GM19324 (cell line): ENCODE data around the gene KREMEN1.

Source experiments
- ATAC-seq: cut with Tn5 transposase; IDR thresholded peaks from one replicate; pipeline ENCODE4 v1.9.1; 2021; ENCODE audit warnings: mild to moderate bottlenecking, moderate library complexity; ENCODE audit not compliant: unreplicated experiment, low FRiP score

Gene KREMEN1

DNA sequence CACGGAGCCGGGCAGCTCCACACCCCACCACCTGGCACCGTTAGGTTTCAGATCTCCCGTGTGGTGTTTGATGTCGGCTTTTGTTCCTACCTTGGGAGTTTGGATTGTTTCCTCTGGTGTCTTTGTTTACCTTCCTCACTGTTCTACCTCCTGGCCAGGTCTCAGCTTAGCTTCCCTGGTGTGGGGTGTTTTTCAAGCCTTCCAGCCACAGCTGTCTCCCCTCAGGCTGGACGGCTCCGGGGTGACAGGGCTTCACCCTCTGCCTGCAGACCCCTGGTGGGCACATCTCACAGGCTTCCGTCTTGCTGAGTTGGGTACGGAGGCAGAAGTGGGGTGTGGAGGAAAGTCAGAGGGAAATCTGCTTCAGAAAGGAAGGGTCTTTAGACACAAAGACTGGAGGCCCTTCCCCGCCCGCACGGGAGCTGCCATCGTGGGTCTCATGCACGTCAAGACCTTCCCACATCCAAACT, 73.3 kb downstream of the KREMEN1 start:
- ATAC-seq, result no peak

- ATAC-seq, result no peak
Measured at GRCh38 chr22:29146771-29147170, 73.9 kb downstream of the KREMEN1 start.

DNA sequence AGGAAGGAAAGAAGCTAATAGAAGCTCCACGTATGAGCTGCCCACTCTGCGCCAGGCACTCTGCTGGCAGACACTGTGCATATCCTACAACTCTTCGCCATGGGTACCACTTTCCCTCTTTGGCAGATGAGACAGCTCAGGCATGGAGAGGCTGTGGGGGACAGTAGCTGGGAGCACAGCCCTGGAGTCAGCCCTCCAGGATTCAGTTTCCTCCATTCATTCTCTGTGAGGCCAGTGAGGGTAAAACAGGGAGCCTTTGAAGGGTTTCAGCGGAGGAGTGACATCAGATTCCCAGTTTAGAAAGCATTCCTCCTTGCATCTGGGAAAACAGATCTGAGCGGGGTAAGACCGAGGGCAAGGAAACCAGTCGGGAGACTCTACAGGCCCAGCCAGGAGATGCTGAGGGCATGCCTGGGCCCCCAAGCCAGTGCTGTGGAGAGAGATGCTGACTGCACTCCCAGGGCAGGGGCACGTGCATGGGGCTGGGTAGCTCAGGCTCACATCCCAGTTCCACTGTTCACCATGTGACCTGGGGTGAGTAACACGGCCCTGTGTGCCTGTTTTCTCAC, 74.6 kb downstream of the KREMEN1 start:
- no peak for ATAC-seq

GRCh38 chr22:29148036-29148435, 75.2 kb downstream of the KREMEN1 start:
- ATAC-seq, result no peak

DNA sequence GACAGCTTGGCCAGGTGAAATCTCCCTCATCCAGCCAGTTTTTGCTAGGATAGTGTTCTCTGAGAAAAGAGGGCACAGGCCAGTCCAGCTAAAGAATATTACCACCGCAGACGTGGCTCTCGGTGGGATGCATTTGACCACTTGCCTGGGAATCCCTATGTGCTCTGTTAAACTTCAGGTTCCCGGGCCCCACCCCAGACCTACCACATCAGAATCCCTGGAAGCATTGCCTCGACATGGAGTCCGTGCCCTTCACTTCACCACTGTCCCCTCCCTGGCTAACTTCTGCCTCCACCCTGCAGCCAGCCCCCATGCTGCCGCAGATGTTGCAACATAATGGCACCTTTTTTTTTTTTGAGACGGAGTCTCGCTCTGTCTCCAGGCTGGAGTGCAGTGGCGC, 76.0 kb downstream of the KREMEN1 start:
- no peak for ATAC-seq

- no peak for ATAC-seq
Measured at GRCh38 chr22:29149841-29150555, 77.2 kb downstream of the KREMEN1 start.

DNA sequence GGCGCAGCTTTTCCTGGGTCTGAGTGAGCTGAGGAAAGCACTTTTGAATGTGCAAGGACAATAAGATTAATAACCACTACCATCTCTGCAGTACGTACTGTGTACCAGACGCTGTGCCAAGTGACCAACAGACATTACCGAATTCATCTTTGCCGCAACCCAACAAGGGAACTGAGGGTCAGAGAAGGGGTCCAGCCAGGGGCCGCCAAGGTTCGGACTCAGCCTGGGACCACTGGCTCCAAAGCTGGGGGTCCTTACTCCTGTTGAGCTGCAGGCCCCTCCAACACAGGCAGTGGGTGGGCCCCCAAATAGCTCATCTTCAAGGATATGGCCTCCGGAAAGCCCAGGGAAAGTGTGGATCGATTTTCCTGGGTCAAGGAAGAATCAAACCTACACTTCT, 77.9 kb downstream of the KREMEN1 start:
- ATAC-seq, result no peak

DNA sequence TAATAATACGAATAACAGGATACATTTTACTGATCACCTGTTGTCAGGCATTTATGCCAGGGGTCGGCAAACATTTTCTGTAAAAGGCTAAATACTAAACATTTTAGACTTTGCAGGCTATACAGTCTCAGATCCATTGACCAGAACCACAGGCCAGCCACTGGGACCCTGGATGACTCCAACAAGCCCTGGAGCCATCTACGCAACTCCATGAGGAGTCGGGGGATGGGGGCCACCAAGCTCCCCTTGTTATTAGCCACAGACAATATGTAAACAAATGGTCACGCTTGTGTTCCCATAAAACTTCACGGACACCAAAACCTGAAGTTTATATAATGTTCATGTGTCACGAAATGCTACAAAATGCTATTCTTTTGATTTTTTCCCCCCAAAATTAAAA, 78.5 kb downstream of the KREMEN1 start:
- ATAC-seq, result no peak

- ATAC-seq, result no peak
Measured at GRCh38 chr22:29152045-29152953, 79.5 kb downstream of the KREMEN1 start.

DNA sequence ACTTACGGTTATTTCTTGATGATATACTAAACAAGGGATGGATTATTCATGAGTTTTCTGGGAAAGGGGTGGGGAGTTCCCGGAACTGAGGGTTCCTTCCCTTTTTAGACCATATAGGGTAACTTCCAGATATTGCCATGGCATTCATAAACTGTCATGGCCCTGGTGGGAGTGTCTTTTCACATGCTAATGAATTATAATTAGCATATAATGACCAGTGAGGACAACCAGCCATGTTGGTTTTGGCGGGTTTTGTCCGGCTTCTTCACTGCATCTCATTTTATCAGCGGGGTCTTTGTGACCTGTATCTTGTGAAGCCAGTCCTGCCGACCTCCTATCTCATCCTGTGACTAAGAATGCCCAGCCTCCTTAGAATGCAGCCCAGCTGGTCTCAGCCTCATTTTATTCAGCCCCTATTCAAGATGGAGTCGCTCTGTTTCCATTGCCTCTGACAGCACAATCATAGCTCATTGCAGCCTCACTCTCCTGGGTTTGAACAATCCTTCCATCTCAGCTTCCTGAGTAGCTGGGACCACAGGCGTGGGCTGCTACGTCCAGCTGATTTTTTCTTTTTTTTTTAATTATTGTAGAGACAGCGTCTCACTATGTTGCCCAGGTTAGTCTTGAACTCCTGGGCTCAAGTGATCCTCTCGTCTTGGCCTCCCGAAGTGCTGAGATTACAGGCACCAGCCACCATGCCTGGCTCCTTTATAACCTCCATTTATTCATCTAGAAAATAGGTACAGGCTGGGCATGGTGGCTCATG, 80.3 kb downstream of the KREMEN1 start:
- ATAC-seq, result no peak

GRCh38 chr22:29154364-29155048, 81.7 kb downstream of the KREMEN1 start:
- ATAC-seq, result no peak

- no peak for ATAC-seq
Measured at GRCh38 chr22:29155966-29156365, 83.1 kb downstream of the KREMEN1 start.

- ATAC-seq, result no peak
Measured at GRCh38 chr22:29156507-29156906, 83.7 kb downstream of the KREMEN1 start.

GRCh38 chr22:29157759-29158535, 85.1 kb downstream of the KREMEN1 start:
- no peak for ATAC-seq

DNA sequence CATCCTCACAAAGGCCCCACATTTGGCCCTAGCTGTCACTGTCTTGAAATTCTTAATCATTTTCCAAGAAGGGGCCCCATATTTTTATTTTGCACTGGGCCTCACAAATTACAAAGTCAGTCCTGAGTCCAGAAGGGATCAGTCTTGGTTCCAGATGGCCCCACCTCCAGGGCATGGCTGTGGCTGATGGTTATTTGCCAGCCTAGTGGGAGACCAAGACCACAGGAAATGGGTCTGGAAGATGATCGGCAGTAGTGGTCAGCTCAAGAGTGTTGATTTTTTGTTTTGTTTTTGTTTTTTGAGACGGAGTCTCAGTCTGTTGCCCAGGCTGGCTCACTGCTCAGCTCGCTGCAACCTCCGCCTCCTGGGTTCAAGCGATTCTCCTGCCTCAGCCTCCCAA, 85.7 kb downstream of the KREMEN1 start:
- no peak for ATAC-seq

DNA sequence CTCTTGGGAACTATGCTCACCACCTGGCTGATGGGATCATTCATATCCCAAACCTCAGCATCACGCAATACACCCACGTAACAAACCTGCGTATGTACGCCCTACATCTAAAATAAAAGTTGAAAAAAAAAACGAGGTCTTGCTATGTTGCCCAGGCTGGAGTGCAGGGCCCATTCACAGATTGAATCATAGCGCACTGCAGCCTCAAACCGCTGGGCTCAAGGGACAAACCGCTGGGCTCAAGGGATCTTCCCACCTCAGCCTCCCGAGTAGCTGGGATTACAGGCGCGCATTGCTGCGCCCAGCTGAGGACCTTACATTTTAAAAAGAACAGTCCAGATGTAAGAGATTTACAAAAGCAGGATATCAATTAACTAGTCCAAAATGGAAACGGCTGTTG, 91.0 kb downstream of the KREMEN1 start:
- no peak for ATAC-seq

- no peak for ATAC-seq
Measured at GRCh38 chr22:29165321-29166060, 92.7 kb downstream of the KREMEN1 start.

DNA sequence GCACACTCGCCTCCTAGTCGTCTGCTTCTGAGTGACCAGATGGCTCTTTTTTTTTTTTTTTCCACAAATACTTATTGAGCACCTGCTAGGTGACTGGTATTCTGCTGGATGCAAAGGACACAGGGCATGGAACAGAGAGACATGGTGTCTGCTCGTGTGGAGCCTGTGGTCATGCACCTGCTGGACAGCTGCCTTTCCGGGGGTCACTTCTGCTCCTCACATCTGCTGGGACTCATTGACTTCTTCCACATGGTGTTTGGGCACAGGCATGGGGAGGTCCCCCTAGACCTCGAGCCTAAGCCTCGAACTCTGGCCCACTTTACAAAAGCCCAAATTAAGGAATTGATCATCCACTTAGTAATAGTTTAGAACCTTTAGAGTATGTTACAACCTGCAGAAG, 93.3 kb downstream of the KREMEN1 start:
- no peak for ATAC-seq
